Endothelial cell (in vitro differentiated cells): ENCODE measurements around the gene SORCS3. TPM values are rescaled to one million over a fixed set of nuclear protein-coding genes. Genes with fewer than 3 reads are reported as not detected.

Experiments used
- DNase-seq: peaks from one replicate; pipeline ENCODE4 v3.0.0; 2021; ENCODE audit warnings: low spot score
- H3K27ac Mint-ChIP-seq: one replicate; pipeline ENCODE4 v1.8.0; 2021; ENCODE audit warnings: mixed read lengths, inconsistent platforms; ENCODE audit not compliant: unreplicated experiment
- H3K27me3 Mint-ChIP-seq: one replicate; pipeline ENCODE4 v1.8.0; 2021; ENCODE audit warnings: mild to moderate bottlenecking, moderate library complexity, mixed read lengths, inconsistent platforms; ENCODE audit not compliant: unreplicated experiment
- H3K36me3 Mint-ChIP-seq: one replicate; pipeline ENCODE4 v1.8.0; 2021; ENCODE audit warnings: mild to moderate bottlenecking, low read depth, mixed read lengths, inconsistent platforms; ENCODE audit not compliant: unreplicated experiment
- H3K4me1 Mint-ChIP-seq: one replicate; pipeline ENCODE4 v1.8.0; 2021; ENCODE audit warnings: mild to moderate bottlenecking, mixed read lengths, inconsistent platforms; ENCODE audit not compliant: unreplicated experiment
- H3K4me3 Mint-ChIP-seq: one replicate; pipeline ENCODE4 v1.8.0; 2021; ENCODE audit warnings: mild to moderate bottlenecking, mixed read lengths, inconsistent platforms; ENCODE audit not compliant: unreplicated experiment
- H3K9me3 Mint-ChIP-seq: one replicate; pipeline ENCODE4 v1.8.0; 2021; ENCODE audit warnings: mixed read lengths, inconsistent platforms; ENCODE audit not compliant: unreplicated experiment
- total RNA-seq: library from RNA; stranded (reverse); fragmentation: NEBNext Ultra II Directional; extraction: Animal tissue kit (Norgen Biotek cat#: 25700); gene quantifications from one replicate; pipeline ENCODE4 v1.2.1, GENCODE V29; 2021; ENCODE audit not compliant: unreplicated experiment
- TF ChIP-seq, protein P1 (sequence below): fragments of 200-600 bp; sonication (generic); IDR thresholded peaks from one replicate; pipeline ENCODE4 v1.5.0; 2021; ENCODE audit warnings: antibody characterized with exemption; ENCODE audit not compliant: unreplicated experiment

SORCS3 gene
- total RNA-seq, 1 donor from 2014 or later = not detected

DNA sequence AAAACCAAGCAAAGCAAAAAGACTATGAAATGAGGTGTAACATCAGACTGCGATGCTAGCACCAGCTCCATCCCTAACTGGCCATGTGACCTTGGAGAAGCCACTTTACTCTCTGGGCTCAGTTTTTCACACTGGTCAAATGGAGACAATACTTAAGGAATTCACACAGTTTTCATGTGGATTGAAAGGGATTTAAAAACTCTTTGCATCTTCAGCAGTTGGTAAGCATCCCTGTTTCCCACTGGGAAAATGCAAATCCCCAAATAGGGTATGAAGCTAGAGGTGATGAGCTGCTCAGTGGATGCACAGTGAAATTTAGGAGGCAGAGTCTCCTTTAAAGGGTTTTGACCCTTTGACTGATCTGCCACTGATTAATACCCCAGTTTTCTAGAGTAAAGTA is 240.7 kb downstream of the SORCS3 start:
- Mint-ChIP-seq H3K27ac (no peak overlapping the region), H3K4me1 (no peaks in the 10 kb centered on the region), H3K27me3 (peaks cover under 1% of the 10 kb centered on the region), H3K9me3 (no peaks in the 10 kb centered on the region), H3K36me3 (no peaks in the 10 kb centered on the region), H3K4me3 (no peak overlapping the region)
- DNase-seq = no peak
- TF ChIP-seq, protein P1, sequence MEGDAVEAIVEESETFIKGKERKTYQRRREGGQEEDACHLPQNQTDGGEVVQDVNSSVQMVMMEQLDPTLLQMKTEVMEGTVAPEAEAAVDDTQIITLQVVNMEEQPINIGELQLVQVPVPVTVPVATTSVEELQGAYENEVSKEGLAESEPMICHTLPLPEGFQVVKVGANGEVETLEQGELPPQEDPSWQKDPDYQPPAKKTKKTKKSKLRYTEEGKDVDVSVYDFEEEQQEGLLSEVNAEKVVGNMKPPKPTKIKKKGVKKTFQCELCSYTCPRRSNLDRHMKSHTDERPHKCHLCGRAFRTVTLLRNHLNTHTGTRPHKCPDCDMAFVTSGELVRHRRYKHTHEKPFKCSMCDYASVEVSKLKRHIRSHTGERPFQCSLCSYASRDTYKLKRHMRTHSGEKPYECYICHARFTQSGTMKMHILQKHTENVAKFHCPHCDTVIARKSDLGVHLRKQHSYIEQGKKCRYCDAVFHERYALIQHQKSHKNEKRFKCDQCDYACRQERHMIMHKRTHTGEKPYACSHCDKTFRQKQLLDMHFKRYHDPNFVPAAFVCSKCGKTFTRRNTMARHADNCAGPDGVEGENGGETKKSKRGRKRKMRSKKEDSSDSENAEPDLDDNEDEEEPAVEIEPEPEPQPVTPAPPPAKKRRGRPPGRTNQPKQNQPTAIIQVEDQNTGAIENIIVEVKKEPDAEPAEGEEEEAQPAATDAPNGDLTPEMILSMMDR = no peak

- no peaks in the 10 kb centered on the region for H3K36me3 Mint-ChIP-seq
- H3K27ac Mint-ChIP-seq = no peak overlapping the region
- no peaks in the 10 kb centered on the region for H3K9me3 Mint-ChIP-seq
- H3K27me3 Mint-ChIP-seq = no peaks in the 10 kb centered on the region
- DNase-seq = no peak
- TF ChIP-seq, protein P1 = no peak
- no peak overlapping the region for H3K4me3 Mint-ChIP-seq
- H3K4me1 Mint-ChIP-seq = no peaks in the 10 kb centered on the region
Measured at GRCh38 chr10:104892879-104893617, 252.0 kb downstream of the SORCS3 start.

- Mint-ChIP-seq H3K36me3 (no peaks in the 10 kb centered on the region), H3K27me3 (no peaks in the 10 kb centered on the region), H3K27ac (no peak overlapping the region), H3K4me3 (no peak overlapping the region), H3K9me3 (no peaks in the 10 kb centered on the region), H3K4me1 (no peaks in the 10 kb centered on the region)
- DNase-seq = no peak
- TF ChIP-seq, protein P1 = no peak
Measured at GRCh38 chr10:104893701-104894100, 252.6 kb downstream of the SORCS3 start.

GRCh38 chr10:104894681-104895080 is 253.6 kb downstream of the SORCS3 start:
- Mint-ChIP-seq H3K27me3 (no peaks in the 10 kb centered on the region), H3K36me3 (no peaks in the 10 kb centered on the region), H3K9me3 (no peaks in the 10 kb centered on the region), H3K27ac (no peak overlapping the region), H3K4me1 (no peaks in the 10 kb centered on the region), H3K4me3 (no peak overlapping the region)
- TF ChIP-seq, protein P1 = no peak
- no peak for DNase-seq

DNA sequence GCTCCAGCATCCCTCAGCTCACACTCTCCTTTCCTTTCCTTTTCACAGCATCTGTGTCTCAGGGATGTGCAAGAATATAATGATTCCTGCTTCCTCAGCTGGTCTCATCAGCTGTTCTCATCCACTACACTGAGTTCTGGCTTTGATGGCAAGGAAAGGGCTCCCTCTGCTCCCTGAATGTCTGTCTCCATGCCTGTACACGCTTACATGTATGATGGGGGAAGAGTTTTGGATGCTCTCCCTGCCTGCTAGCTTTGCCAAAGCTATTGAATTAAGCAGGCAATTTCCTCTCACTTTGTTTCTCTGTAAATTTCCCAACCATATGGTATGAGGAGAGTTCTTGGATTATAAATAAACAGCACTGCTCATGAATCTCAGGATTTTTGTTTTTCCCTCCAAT is 254.5 kb downstream of the SORCS3 start:
- Mint-ChIP-seq H3K27me3 (no peaks in the 10 kb centered on the region), H3K4me1 (no peaks in the 10 kb centered on the region), H3K4me3 (no peak overlapping the region), H3K27ac (no peak overlapping the region), H3K36me3 (no peaks in the 10 kb centered on the region), H3K9me3 (no peaks in the 10 kb centered on the region)
- TF ChIP-seq, protein P1 = no peak
- no peak for DNase-seq
